Lung microvascular endothelial cell (primary cell): Measurements from ENCODE around the gene MRGPRE. TPM values are rescaled to one million over a fixed set of nuclear protein-coding genes. Genes with fewer than 3 reads are reported as not detected.
"Not testable (repeated sequence)": the region's sequence is repeated elsewhere in the genome, so short reads cannot be mapped to it uniquely, and the experiment has no call there.

Experiments used
- DNase-seq, 2 donors: peaks; one replicate each; pipeline versions ENCODE4 v3.0.0 to v3.0.0-alpha.2; 2010; ENCODE audit warnings: low read depth in 2 of 2
- total RNA-seq: library from RNA; depleted of rRNA; stranded (reverse); fragments of >200 nt; gene quantifications from 2 replicates; pipeline ENCODE4 v1.2.1, GENCODE V29; 2014

Gene MRGPRE, protein sequence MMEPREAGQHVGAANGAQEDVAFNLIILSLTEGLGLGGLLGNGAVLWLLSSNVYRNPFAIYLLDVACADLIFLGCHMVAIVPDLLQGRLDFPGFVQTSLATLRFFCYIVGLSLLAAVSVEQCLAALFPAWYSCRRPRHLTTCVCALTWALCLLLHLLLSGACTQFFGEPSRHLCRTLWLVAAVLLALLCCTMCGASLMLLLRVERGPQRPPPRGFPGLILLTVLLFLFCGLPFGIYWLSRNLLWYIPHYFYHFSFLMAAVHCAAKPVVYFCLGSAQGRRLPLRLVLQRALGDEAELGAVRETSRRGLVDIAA
- not detected in 2 replicates for total RNA-seq

DNA sequence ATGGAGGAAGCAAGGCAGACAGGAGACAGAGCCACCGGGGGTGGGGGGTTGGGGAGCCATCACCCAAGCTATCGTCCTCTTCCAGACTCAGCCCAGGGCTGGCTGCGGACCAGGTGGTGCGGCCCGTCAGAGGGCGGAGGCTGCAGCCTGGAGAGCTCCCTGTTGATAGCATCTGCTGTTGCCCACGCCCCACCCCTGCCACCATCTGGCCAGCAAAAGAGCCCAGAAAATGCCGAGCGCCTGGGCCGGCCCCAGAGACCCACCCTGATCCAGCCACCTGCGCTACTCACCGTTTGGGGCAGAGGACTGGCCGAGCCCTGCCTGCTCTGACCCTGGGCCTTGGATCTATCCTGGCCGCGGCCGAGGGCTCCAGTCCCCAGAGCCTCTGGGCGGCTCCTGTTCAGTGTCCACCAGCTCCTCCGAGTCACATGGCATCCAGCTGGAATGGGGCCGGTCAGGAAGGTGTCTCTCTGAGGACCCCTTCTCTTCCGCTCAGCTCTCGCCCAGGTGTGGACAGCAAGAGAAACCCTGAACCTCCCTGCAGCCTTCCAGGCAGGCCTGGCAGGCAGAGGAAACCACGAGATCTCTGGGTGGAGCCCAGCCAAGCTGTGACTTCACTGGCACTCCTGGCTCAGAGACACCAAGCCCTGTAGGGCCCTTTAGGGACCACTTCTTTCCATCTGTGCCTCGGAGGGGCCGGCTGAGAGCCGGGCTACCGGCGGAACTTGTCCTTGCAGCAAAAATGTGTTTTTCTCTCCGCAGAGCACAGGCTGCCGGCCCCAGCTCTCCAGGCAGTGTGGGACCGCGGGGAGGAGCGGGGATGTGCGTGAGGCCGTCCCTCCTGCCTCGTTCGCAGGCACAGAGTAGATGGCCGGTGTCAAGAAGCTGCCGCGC, at the start of gene MRGPRE:
Gene MRGPRE (minus strand): TSS at position 567 of the 894 bp plus-strand sequence. CDS start 3,618 bp downstream, outside the sequence.
- DNase-seq, result peak in 1 of 2 donors; percentile 11

DNA sequence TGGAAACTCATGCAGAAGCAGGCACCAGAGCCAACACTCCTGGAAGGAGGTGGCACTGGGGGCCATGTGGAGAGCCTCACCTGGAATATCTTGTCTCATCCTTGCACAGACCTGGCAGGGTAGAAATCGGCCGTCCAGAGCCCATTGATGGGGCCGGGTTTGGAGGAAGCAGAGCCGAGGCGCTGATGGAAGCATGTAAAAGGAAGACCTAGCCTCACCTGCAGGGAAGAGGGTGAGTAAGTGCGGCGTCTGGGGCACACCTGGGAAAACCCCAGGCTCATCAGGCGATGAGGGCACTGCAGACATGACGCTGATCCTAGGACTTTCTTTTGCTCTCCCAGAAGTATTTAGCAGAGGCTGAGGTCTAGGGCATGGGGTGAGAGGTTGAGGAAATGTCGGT, 48.9 kb upstream of the MRGPRE start:
- not testable (repeated sequence) for DNase-seq

DNA sequence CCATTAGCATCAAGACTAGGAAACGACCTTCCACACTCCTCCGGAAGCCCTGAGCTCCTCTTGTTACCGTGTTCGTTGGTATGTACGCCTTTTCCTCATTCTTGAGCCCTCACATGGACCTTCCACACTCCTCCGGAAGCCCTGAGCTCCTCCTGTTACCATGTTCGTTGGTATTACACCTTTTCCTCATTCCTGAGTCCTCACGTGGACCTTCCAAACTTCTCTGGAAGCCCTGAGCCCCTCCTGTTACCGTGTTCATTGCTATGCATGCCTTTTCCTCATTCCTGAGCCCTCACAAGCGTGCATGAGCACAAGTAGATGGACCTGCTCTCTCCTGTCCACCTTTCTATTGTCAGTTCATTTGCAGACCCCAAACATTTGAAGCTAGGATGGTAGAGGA, 48.4 kb upstream of the MRGPRE start:
- DNase-seq, result not testable (repeated sequence)

DNA sequence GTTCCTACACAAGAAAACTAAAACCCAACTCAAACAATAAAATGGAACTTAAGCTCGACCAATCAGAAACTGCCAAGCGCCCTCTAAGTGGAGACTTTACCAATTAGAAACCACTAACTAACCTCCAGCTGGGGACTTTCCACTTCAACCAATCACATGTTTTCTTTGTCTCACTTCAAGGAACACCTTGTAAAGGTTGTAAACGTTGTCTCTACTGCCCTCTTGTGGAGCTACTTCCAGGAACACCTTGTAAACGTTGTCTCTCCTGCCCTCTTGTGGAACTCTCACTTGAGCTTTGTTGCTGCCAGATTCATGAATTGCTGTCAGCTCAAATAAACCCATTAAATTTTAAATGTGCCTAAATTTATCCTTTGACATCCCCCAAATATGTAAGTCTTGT, 46.7 kb upstream of the MRGPRE start:
- not testable (repeated sequence) for DNase-seq

DNA sequence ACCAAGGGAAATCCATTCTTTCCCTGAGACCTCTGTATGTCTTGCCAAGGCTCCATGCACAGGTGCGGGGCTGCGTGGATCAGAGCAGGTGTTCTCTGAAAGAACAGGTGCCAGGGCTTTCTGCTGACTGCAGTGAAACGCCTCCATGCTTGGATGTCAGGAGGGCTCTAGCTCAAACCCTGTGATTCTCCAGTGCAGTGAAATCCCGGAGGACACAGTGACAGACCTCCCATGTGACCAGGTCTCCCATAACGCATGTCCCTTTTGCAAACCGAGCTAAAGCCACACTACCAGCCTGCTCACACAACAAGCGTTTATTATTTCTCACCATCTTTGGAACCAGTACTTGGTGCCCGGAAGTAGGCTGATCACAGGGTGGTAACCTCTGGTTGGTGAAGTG, 41.4 kb upstream of the MRGPRE start:
- not testable (repeated sequence) for DNase-seq

DNA sequence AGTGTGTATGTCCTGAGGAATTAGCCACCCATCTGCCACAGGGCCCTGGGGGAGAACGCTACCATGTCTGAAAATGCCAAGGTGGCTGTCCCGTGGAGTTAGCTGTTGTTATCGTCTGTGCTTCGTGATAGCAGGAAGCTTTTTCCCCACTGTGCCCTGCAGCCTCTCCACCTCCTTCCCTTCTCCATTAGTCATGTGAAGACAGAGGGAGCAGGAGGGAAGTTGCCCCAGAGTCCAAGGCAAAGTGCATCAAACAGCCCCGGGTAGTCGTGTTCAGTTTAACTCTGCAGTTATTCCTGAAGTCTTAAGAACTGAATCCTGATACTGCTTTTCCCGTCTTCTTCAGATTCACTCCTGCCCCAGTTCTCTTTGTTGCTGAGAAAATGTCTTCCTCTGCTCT, 30.3 kb upstream of the MRGPRE start:
- not testable (repeated sequence) for DNase-seq

DNA sequence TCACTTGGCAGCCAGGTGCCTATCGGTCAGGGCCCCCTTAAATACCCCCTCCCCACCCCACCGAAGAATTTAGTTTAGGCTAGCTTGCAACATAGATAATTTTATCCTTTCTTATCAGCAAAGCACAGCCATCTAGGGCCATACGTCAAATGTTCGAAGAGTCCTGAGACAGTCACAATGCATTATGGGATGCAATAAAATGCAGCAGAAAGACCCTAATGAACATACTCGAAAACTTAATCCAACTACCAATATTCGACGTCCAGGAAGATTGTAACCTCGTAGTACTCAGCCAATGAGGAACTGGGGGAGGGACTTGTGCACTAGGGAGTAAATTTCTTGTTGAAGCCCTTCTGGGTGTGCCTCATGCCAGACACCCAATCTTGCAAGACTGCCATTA, 29.6 kb upstream of the MRGPRE start:
- DNase-seq, result not testable (repeated sequence)

DNA sequence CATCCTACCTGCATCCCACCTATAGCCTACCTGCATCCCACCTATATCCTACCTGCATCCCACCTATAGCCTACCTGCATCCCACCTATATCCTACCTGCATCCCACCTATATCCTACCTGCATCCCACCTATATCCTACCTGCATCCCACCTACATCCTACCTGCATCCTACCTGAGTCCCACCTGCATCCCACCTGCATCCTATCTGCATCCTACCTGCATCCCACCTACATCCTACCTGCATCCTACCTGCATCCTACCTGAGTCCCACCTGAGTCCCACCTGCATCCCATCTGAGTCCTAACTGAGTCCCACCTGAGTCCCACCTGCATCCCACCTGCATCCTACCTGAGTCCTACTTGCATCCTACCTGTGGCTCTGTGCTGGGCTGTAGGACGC, 25.3 kb upstream of the MRGPRE start:
- not testable (repeated sequence) for DNase-seq

DNA sequence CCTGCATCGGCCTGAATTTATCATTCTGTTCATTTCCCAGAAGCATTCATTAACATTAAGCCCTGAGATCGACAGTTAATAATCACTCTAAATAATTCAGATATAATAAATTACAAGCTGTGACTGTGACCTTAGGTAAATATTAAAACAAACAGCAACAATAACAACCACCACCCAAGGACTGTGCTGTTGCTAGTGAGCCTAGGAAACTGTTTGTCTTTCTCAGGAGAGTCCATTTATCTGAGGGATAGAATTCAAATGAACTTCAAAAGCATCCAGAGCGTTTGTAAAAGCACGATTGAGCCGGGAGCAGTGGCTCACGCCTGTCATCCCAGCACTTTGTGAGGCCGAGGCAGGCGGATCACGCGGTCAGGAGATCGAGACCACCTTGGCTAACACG, 23.0 kb upstream of the MRGPRE start:
- not testable (repeated sequence) for DNase-seq

DNA sequence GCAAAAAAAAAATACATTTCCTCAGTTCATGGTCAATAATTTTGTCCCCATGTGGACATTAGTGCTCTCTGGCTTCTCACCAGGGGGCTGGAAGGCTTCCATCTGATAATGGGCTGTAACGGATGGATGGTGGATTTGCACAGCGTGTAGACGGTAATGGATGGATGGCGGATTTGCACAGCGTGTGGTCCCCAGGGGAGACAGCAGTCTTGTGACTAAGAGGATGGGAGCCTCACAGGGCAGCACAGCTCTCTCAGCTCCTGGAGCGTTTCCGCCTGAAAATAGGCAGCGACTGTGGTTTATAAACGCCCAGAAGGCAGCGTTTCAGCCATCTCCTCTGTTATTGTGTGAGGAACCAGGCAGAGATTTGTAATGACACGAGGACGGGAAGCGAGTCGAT, 22.6 kb upstream of the MRGPRE start:
- not testable (repeated sequence) for DNase-seq

DNA sequence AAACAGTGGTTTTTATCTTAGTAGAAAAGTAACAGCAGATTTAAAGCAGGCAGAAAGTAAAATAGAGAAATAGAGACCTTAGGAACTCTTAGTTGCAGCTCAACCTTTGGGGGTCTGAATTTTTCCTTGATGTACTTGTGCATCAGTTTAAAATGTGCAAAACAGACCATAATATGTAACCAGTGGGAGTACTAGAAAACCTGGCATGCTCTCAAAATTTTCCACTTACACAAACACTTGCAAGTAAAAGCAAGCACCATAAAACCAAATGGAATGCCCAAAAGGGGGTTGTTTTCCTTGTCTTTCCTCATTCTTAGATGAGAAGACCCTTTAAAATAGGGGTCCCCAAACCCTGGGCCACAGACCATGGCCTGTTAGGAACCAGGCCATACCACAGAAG, 12.9 kb upstream of the MRGPRE start:
- no peak for DNase-seq

DNA sequence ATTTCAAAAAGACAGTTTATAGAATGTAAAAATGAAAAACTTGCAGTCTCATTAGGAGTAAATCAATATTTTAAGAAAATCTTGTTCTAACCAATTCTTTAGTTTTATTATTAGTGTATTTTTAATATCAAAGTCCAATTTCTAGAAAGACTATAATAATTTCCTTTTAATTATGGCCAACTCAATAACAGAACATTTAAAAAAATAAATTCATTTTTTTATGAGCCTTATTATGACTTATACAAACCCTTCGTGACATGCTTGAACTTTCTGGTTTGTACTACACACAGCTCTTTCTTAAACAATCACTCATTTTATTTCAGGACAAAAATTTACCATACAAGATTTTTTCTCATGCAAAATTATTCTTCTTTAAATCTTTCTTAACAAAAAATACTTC, 11.7 kb upstream of the MRGPRE start:
- DNase-seq, result no peak

DNA sequence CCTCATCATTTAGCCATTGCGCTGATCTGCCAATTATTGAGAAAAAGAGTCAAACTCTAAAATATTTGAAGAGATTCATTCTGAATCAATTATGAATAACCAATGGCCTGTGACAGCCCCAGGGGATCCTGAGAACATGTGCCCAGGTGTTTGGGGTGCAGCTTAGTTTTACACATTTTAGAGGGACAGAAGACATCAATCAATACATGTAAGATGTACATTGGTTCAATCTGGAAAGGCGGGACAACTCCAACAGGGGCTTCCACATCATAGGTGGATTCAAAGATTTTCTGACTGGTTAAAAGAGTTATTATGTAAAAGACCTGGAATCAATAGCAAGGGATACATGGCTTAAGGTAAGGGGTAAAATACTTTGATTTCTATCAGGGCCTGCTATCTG, 4.9 kb upstream of the MRGPRE start:
- DNase-seq, result no peak

DNA sequence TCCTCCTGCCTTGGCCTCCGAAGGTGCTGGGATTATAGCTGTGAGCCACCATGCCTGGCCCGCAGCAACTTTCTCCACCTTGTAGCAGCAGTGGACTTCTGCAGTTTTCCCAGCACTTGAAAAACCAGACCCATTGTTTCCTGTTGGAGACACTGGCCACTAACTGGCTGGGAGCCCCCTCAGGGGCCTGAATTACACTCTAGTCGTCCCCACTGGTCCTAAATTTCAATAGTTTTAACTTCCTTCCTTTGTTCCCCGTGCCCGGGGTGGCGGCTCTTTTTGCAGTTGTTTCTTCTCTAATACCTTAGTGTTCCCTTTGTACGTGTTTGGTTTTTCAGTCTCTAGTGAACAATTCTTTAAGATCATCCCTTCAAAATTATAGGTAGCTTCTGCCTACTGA, 2.6 kb upstream of the MRGPRE start:
- DNase-seq, result no peak

DNA sequence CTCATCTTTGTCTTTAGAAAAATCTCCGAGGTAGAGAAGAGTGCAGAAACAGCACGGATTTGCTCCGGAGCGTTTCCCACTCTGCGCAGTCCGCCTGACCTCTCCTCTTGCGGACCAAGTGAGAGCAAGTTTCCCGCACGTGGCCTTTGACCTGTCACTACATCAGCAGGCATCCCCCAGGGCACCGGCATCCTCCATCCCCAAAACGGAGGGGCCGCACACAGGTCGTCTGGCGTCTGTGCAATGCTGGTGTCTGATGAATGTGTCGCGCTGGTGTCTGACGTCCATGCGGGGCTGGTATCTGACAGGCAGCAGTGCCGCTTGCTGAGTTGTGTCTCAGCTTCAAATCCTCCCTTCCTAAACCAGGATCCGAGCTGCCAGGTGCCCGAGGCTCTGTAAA, 739 bp upstream of the MRGPRE start:
- no peak for DNase-seq

DNA sequence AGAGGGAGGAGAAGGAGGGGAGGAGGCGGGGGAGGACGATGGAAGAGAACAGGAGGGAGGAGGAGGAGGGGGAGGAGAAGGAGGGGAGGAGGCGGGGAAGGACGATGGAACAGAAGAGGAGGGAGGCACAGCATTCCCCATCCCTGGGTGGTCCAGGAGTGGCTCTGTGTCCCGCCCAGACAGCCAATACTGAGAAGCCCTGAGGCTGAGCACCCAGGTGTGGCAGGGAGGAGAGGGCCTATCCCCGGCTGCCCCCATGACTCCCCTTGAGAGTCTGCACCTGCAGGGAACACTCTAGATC, 717 bp downstream of the MRGPRE start:
- no peak for DNase-seq

DNA sequence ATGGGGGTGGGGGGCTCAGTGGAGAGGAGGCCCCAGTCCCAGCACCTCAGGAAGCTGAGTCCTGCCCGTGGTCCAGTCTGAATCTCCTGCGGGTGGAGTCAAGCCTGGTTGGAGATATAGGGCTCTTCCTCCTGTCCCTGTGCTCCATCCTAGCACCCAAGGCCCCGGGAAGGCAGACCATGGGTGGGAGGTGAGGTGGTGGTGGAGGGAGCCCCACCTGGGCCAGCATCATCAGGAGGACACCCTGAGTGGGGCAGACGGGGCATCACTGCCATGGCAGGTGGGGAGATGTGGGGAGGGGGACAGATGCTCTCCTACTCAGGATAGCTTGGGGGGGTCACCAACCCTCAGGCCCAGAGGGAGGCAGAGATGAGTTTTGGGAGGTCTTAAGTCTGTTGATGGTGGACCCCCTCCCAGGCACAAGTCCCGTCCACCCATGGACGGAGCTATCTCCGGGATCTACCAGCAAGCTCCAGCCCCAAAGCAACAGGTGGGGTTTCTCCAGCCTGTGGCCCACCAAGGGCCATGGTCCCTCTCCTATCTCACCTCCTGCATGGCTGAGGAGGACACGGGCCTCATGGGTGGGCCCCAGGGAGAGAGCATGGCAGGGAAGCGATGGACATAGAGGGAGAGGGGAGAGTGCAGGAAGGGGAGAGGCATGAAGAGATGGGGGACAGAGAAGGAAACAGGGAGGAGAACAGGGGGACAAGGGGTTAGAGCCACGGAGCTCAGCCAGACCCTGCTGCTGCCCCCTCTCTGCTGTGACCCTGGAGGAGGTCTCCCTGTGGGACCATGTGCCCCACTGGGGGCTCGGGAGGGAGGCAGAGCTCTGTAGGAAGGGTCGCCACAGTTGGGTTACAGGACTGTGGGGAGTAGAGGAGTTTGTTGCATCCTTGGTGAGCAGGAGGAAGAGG, 1.3 kb downstream of the MRGPRE start:
- no peak for DNase-seq

DNA sequence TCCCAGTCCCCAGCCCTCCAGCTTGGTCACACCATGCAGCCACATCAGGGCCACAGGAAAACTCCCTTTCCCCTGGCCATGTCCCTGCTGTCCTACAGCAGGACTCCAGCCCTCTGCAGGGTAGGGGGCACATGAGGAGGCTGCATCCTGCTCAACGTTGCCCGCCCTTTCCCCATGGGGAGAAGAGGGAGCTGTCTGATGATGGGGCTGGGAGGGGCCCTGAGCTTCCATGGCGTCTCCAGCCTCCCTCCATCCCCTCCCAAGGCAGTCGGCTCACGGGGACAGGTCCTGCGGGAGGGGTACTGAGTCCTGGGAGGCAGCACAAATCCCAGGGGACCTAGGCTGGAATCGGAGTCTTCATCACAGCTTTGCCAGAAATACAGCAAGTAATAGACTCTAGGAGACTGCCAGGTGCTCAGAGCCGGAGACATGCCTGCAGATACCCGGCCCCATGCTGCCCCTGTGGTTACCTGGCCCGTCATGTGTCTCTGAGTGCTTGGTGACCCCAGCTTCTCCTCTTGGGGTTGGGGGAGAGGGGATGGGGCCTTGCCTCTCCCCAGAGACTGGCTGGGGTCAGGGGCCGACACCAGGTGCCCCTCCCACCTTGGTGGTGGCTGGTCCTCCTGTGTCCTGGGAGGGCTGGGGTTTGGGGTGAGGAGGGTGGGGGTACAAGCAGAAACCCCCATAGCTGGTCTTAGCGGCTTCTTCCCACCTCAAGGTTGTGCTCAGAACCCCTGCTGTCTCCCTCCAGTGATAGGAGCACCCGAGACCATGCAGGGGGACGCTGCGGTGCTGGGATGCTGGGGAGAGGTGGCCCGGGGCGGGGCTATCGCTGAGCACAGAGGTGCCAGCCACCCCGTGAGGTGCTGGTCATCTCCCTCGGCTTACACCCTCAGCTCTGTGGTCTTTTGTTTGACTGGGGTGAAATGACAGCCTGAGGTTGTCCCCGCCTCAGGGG, 2.3 kb downstream of the MRGPRE start:
- DNase-seq, result no peak

DNA sequence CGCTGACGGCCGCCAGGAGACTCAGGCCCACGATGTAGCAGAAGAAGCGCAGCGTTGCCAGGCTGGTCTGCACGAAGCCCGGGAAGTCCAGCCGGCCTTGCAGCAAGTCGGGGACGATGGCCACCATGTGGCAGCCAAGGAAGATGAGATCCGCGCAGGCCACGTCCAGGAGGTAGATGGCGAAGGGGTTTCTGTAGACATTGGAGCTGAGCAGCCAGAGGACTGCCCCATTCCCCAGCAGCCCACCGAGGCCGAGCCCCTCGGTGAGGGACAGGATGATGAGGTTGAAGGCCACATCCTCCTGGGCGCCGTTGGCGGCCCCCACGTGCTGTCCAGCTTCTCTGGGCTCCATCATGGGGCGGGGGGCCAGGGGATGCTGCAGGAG, 3.8 kb downstream of the MRGPRE start:
- no peak for DNase-seq

DNA sequence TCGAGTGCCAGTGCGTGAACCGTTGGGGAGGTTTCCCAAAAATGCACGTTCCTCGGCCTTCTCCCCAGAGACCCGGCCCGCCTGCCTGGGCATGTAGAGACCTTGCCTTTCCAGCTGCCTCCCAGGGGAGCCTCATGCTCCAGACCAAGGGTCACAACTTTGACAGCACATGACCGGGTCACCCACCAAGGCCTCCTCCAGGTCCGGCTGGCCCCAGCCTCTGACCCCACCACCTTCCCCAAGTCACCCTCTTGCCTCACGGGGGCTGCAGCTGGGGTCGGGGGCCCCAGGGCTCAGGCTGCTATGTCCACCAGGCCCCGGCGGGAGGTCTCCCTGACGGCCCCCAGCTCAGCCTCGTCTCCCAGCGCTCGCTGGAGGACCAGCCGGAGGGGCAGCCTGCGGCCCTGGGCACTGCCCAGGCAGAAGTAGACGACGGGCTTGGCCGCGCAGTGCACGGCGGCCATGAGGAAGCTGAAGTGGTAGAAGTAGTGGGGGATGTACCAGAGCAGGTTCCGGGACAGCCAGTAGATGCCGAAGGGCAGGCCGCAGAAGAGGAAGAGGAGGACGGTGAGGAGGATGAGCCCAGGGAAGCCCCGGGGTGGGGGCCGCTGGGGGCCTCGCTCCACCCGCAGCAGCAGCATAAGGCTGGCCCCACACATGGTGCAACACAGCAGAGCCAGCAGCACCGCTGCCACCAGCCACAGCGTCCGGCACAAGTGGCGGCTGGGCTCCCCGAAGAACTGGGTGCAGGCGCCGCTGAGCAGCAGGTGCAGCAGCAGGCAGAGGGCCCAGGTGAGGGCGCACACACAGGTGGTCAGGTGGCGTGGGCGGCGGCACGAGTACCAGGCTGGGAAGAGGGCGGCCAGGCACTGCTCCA, 4.4 kb downstream of the MRGPRE start:
- DNase-seq, result no peak
